HG02973 (cell line): ENCODE data around the gene KEAP1.

ENCODE experiments used
- ATAC-seq: cut with Tn5 transposase; IDR thresholded peaks from one replicate; pipeline ENCODE4 v1.9.1; 2021; ENCODE audit warnings: moderate library complexity; ENCODE audit not compliant: unreplicated experiment

KEAP1 gene

GRCh38 chr19:10525636-10526035 lies 22.5 kb upstream of the KEAP1 start:
- ATAC-seq: no peak

- no peak for ATAC-seq
Measured at GRCh38 chr19:10523135-10523636, 20.0 kb upstream of the KEAP1 start.

GRCh38 chr19:10521461-10522171 lies 18.5 kb upstream of the KEAP1 start:
- ATAC-seq: no peak

- ATAC-seq: no peak
Measured at GRCh38 chr19:10520652-10521318, 17.6 kb upstream of the KEAP1 start.

GRCh38 chr19:10519421-10519820 lies 16.3 kb upstream of the KEAP1 start:
- no peak for ATAC-seq

GRCh38 chr19:10518444-10519361 lies 15.5 kb upstream of the KEAP1 start:
- ATAC-seq: no peak

GRCh38 chr19:10517760-10518443 lies 14.7 kb upstream of the KEAP1 start:
- ATAC-seq: no peak

GRCh38 chr19:10517361-10517759 lies 14.2 kb upstream of the KEAP1 start, which contains the start of gene S1PR5:
Gene S1PR5, minus strand, starts transcription at chr19:10517447. Its CDS starts 2,436 bp downstream, at chr19:10515011.
- no peak for ATAC-seq

- ATAC-seq: no peak
Measured at GRCh38 chr19:10516671-10517286, 13.6 kb upstream of the KEAP1 start.

- ATAC-seq: no peak
Measured at GRCh38 chr19:10516064-10516385, 12.9 kb upstream of the KEAP1 start.

- ATAC-seq: no peak
Measured at GRCh38 chr19:10514211-10515145, 11.3 kb upstream of the KEAP1 start.

GRCh38 chr19:10513223-10513622 lies 10.1 kb upstream of the KEAP1 start:
- no peak for ATAC-seq

- ATAC-seq: no peak
Measured at GRCh38 chr19:10510301-10510802, 7.2 kb upstream of the KEAP1 start.

- ATAC-seq: no peak
Measured at GRCh38 chr19:10508707-10509106, 5.6 kb upstream of the KEAP1 start.

- no peak for ATAC-seq
Measured at GRCh38 chr19:10508036-10508435, 4.9 kb upstream of the KEAP1 start.

GRCh38 chr19:10505583-10506229 lies 2.5 kb upstream of the KEAP1 start:
- ATAC-seq: no peak

GRCh38 chr19:10502524-10503001 lies 593 bp downstream of the KEAP1 start:
- peak; percentile 78 for ATAC-seq

GRCh38 chr19:10501971-10502523 lies 1.1 kb downstream of the KEAP1 start:
- ATAC-seq: peak; percentile 30
